K562 (cell line): ENCODE data around the gene CERS4.

Experiments
- ATF2 ChIP-seq: sonication (generic); formaldehyde crosslinking; IDR thresholded peaks from 2 replicates; pipeline ENCODE4 v1.8.1; 2022; ENCODE audit warnings: missing genetic modification reagents
- CEBPB ChIP-seq: fragments of 450-650 bp; IDR thresholded peaks from 2 replicates; pipeline ENCODE4 v1.6.1; 2016; ENCODE audit warnings: missing genetic modification characterization, missing compliant biosample characterization
- CTCF ChIP-seq, 3 experiments: IDR thresholded peaks in 2 of 3; conservative IDR thresholded peaks in 1 of 3; 2 replicates each; pipeline ENCODE4 v1.5.1; 2011 to 2012; ENCODE audit warnings: low read length in 3 of 3, mild to moderate bottlenecking in 3 of 3, control low read depth in 2 of 3, improper control_type of control experiment in 1 of 3, inconsistent platforms in 1 of 3, low read depth in 1 of 3, mixed read lengths in 1 of 3, moderate library complexity in 1 of 3; ENCODE audit not compliant: insufficient read depth in 2 of 3
- EZH2 ChIP-seq: IDR thresholded peaks from 2 replicates; pipeline ENCODE4 v1.6.1; 2012; ENCODE audit warnings: low read depth, mild to moderate bottlenecking, inconsistent platforms, low read length, borderline replicate concordance
- GATAD2B ChIP-seq: fragments of 450-650 bp; IDR thresholded peaks from 2 replicates; pipeline ENCODE4 v1.6.1; 2017; ENCODE audit warnings: mild to moderate bottlenecking, borderline replicate concordance
- SNAPC5 ChIP-seq: fragments of 250-450 bp; sonication (Bioruptor Pico); IDR thresholded peaks from 2 replicates; pipeline ENCODE4 v1.8.0; 2021; ENCODE audit warnings: moderate library complexity, mild to moderate bottlenecking, inconsistent platforms
- ZNF316 ChIP-seq: fragments of 450-650 bp; IDR thresholded peaks from 2 replicates; pipeline ENCODE4 v1.6.1; 2016
- ZZZ3 ChIP-seq: fragments of 450-650 bp; IDR thresholded peaks from 2 replicates; pipeline ENCODE4 v1.6.1; 2016; ENCODE audit warnings: antibody characterized with exemption, mild to moderate bottlenecking, moderate library complexity

- no peak for TF ChIP-seq ATF2 (CRISPR knock-in tag)
- no peak for TF ChIP-seq ZZZ3
- TF ChIP-seq CEBPB (tag), result no peak
- TF ChIP-seq ZNF316, result no peak
- TF ChIP-seq SNAPC5 (CRISPR knock-in tag), result no peak
- no peak for TF ChIP-seq GATAD2B
- no peak for TF ChIP-seq CTCF (IDR thresholded peaks at IDR 0.05 in 2 of 3, conservative IDR thresholded peaks at IDR 0.05 in 1 of 3; ENCODE audit: insufficient read depth in 2 of 3, low read depth in 1 of 3, low read length in 3 of 3)
- no peak for TF ChIP-seq EZH2
Observed at GRCh38 chr19:8261881-8262280, 52.7 kb downstream of the CERS4 start.
